ENCODE results near the gene PSMD14.
"Not testable (repeated sequence)": the region's sequence is repeated elsewhere in the genome, so short reads cannot be mapped to it uniquely, and the experiment has no call there.

PSMD14 gene

GRCh38 chr2:161339532-161339931 is 31.3 kb downstream of the PSMD14 start:
- DNase-seq, result not testable (repeated sequence)

- DNase-seq, result not testable (repeated sequence)
Observed at GRCh38 chr2:161340930-161341413, 32.7 kb downstream of the PSMD14 start.

- no peak for DNase-seq
Observed at GRCh38 chr2:161343235-161343634, 35.0 kb downstream of the PSMD14 start.

GRCh38 chr2:161344692-161345091 is 36.5 kb downstream of the PSMD14 start:
- no peak for DNase-seq

GRCh38 chr2:161351678-161352077 is 43.5 kb downstream of the PSMD14 start:
- no peak for DNase-seq

- DNase-seq, result no peak
Observed at GRCh38 chr2:161352719-161353118, 44.5 kb downstream of the PSMD14 start.

- no peak for DNase-seq
Observed at GRCh38 chr2:161353543-161353942, 45.3 kb downstream of the PSMD14 start.

GRCh38 chr2:161354106-161354505 is 45.9 kb downstream of the PSMD14 start:
- no peak for DNase-seq

- DNase-seq, result no peak
Observed at GRCh38 chr2:161355106-161355505, 46.9 kb downstream of the PSMD14 start.

- DNase-seq, result no peak
Observed at GRCh38 chr2:161355983-161356382, 47.8 kb downstream of the PSMD14 start.

- no peak for DNase-seq
Observed at GRCh38 chr2:161357097-161357496, 48.9 kb downstream of the PSMD14 start.

GRCh38 chr2:161358838-161359237 is 50.6 kb downstream of the PSMD14 start:
- no peak for DNase-seq

- peak; percentile 76 for DNase-seq
Observed at GRCh38 chr2:161360095-161360654, 52.0 kb downstream of the PSMD14 start.

- no peak for DNase-seq
Observed at GRCh38 chr2:161362568-161363166, 54.4 kb downstream of the PSMD14 start.

GRCh38 chr2:161367675-161368074 is 59.5 kb downstream of the PSMD14 start:
- no peak for DNase-seq

- DNase-seq, result no peak
Observed at GRCh38 chr2:161369311-161369710, 61.1 kb downstream of the PSMD14 start.

GRCh38 chr2:161370981-161371380 is 62.8 kb downstream of the PSMD14 start:
- DNase-seq, result no peak

- DNase-seq, result no peak
Observed at GRCh38 chr2:161371869-161372268, 63.6 kb downstream of the PSMD14 start.

GRCh38 chr2:161373942-161374341 is 65.7 kb downstream of the PSMD14 start:
- DNase-seq, result no peak

GRCh38 chr2:161374446-161374845 is 66.2 kb downstream of the PSMD14 start:
- DNase-seq, result no peak

GRCh38 chr2:161379740-161380139 is 71.5 kb downstream of the PSMD14 start:
- no peak for DNase-seq

GRCh38 chr2:161381546-161381945 is 73.3 kb downstream of the PSMD14 start:
- DNase-seq, result no peak

- no peak for DNase-seq
Observed at GRCh38 chr2:161382747-161383146, 74.5 kb downstream of the PSMD14 start.

GRCh38 chr2:161384864-161385263 is 76.6 kb downstream of the PSMD14 start:
- no peak for DNase-seq

- DNase-seq, result no peak
Observed at GRCh38 chr2:161386228-161386824, 78.1 kb downstream of the PSMD14 start.
